Fibroblast of lung (primary cell): ENCODE results near the gene NRXN2. TPM values are rescaled to one million over a fixed set of nuclear protein-coding genes. Genes with fewer than 3 reads are reported as not detected.

Experiments
- DNase-seq, 2 donors: peaks; one replicate each; pipeline versions ENCODE4 v3.0.0 to v3.0.0-alpha.2; 2010; ENCODE audit warnings: low read depth in 2 of 2
- H2AFZ ChIP-seq: 2 replicates; pipeline ENCODE4 v1.5.1; 2012; ENCODE audit warnings: low read length, control low read depth, inconsistent platforms
- H3K27ac ChIP-seq: 2 replicates; pipeline ENCODE4 v1.5.1; 2011; ENCODE audit warnings: low read length, control low read depth; ENCODE audit not compliant: insufficient read depth
- H3K27me3 ChIP-seq: 2 replicates; pipeline ENCODE4 v1.5.1; 2011; ENCODE audit warnings: mild to moderate bottlenecking, low read length; ENCODE audit not compliant: control insufficient read depth, insufficient read depth
- H3K36me3 ChIP-seq: 2 replicates; pipeline ENCODE4 v1.5.1; 2011; ENCODE audit warnings: low read length; ENCODE audit not compliant: control insufficient read depth, insufficient read depth
- H3K4me1 ChIP-seq: 2 replicates; pipeline ENCODE4 v1.5.1; 2011; ENCODE audit warnings: low read length; ENCODE audit not compliant: control insufficient read depth, insufficient read depth; ENCODE audit errors: extremely low read depth
- H3K4me2 ChIP-seq: 2 replicates; pipeline ENCODE4 v1.5.1; 2011; ENCODE audit warnings: low read length, control low read depth; ENCODE audit not compliant: insufficient read depth; ENCODE audit errors: extremely low read depth
- H3K4me3 ChIP-seq, 4 experiments: fragments of 200-600 bp in 1 of 4; sonication (generic) in 1 of 4; replicated peaks in 1 of 4; 2 replicates each; pipeline ENCODE4 v1.5.1; 2011 to 2016; ENCODE audit warnings: low read length in 4 of 4, low read depth in 3 of 4, mild to moderate bottlenecking in 3 of 4, control low read depth in 2 of 4, inconsistent platforms in 1 of 4, mixed read lengths in 1 of 4; ENCODE audit not compliant: insufficient read depth in 1 of 4; ENCODE audit errors: control extremely low read depth in 1 of 4
- H3K79me2 ChIP-seq: 2 replicates; pipeline ENCODE4 v1.5.1; 2012; ENCODE audit warnings: mild to moderate bottlenecking, low read length, inconsistent platforms; ENCODE audit not compliant: control insufficient read depth, insufficient read depth
- H3K9ac ChIP-seq: 2 replicates; pipeline ENCODE4 v1.5.1; 2011; ENCODE audit warnings: mild to moderate bottlenecking, low read length, control low read depth; ENCODE audit not compliant: insufficient read depth
- H3K9me3 ChIP-seq: 2 replicates; pipeline ENCODE4 v1.5.1; 2012; ENCODE audit warnings: low read depth, low read length; ENCODE audit not compliant: control insufficient read depth, insufficient read depth
- H4K20me1 ChIP-seq: 2 replicates; pipeline ENCODE4 v1.5.1; 2011; ENCODE audit warnings: low read length; ENCODE audit not compliant: control insufficient read depth, insufficient read depth; ENCODE audit errors: extremely low read depth
- EZH2 ChIP-seq: IDR thresholded peaks from 2 replicates; pipeline ENCODE4 v1.5.1; 2012; ENCODE audit warnings: low read length, control low read depth, mild to moderate bottlenecking; ENCODE audit errors: missing control alignments
- polyA plus RNA-seq, 2 donors: library from polyadenylated mRNA; depleted of rRNA in 1 of 2; stranded (reverse) in 1 of 2; unstranded in 1 of 2; fragments of >200 nt; gene quantifications; 2 replicates each; pipeline ENCODE4 v1.2.1, GENCODE V29; 2011 to 2012; ENCODE audit warnings: missing spikeins in 1 of 2
- total RNA-seq: library from RNA; depleted of rRNA; stranded (reverse); fragments of >200 nt; gene quantifications from 2 replicates; pipeline ENCODE4 v1.2.1, GENCODE V29; 2014
- TF ChIP-seq, protein P1 (sequence below), 2 donors: IDR thresholded peaks in 1 of 2; conservative IDR thresholded peaks in 1 of 2; 1 replicate in 1 of 2; 2 replicates in 1 of 2; pipeline ENCODE4 v1.5.1; 2011 to 2012; ENCODE audit warnings: low read length in 2 of 2, control low read depth in 1 of 2, inconsistent platforms in 1 of 2, low read depth in 1 of 2, mild to moderate bottlenecking in 1 of 2

The NRXN2 gene
- total and polyA plus RNA-seq, 2 donors (not counting 1 experiment from before 2014, with no cell fraction given): under 0.01 to 0.75 TPM

DNA sequence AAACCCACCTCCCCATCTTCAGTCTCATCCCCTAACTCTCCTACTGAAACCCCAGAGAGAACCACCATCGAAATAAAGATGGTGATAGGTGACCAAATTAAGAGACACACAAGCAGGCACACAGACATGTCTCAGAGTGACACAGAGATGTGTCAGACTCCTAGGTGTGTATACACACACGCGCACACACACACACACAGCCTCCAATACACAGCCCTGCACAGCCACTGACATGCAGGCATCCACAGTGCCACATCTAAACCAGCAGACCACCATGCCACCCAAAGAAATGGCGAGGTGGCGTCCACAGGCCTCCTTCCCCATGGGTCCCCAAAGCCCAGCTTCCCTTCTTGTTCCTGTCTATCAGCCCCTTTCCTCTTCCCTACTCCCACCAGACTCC is 27.4 kb downstream of the NRXN2 start:
- Histone ChIP-seq H3K36me3 (no peaks in the 10 kb centered on the region), H3K4me1 (no peaks in the 10 kb centered on the region), H3K27ac (no peak overlapping the region), H3K27me3 (peaks cover 53% of the 10 kb centered on the region), H3K79me2 (no peaks in the 10 kb centered on the region), H3K9me3 (no peaks in the 10 kb centered on the region), H3K4me3 (no peak overlapping the region), H3K9ac (no peak overlapping the region), H4K20me1 (no peaks in the 10 kb centered on the region), H2AFZ (no peak overlapping the region), H3K4me2 (no peak overlapping the region)
- DNase-seq: no peak
- TF ChIP-seq, protein P1, sequence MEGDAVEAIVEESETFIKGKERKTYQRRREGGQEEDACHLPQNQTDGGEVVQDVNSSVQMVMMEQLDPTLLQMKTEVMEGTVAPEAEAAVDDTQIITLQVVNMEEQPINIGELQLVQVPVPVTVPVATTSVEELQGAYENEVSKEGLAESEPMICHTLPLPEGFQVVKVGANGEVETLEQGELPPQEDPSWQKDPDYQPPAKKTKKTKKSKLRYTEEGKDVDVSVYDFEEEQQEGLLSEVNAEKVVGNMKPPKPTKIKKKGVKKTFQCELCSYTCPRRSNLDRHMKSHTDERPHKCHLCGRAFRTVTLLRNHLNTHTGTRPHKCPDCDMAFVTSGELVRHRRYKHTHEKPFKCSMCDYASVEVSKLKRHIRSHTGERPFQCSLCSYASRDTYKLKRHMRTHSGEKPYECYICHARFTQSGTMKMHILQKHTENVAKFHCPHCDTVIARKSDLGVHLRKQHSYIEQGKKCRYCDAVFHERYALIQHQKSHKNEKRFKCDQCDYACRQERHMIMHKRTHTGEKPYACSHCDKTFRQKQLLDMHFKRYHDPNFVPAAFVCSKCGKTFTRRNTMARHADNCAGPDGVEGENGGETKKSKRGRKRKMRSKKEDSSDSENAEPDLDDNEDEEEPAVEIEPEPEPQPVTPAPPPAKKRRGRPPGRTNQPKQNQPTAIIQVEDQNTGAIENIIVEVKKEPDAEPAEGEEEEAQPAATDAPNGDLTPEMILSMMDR (conservative IDR thresholded peaks at IDR 0.05 in 1 of 2, IDR thresholded peaks at IDR 0.05 in 1 of 2; ENCODE audit: low read depth in 1 of 2, low read length in 2 of 2): no peak
- no peak for TF ChIP-seq EZH2

DNA sequence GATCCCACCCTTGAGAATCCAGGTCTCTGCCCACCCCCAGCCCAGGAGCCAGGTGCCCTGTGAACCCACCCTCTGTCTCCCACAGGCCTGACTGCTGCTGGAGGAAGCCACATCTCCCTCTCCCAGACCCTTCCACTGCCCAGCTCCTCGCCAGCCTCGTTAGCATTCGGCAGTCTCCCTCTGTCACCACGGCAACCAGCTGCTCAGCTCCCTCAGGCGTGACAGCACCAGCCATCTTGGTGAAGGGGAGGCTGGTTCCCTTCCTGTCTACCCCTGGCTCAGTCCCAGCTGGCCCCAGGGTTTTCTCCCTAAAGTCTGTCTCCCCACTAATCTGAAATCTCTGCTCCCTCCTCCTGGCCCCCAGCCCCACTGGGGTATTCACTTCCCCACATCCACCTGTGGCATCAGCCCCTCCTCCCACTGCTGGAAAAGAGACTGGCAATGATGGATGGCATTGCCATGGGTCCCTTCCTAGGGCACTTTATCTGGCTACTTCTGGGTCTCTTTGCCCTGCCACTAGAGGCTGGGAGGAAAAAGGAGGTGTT is 28.1 kb downstream of the NRXN2 start:
- no peaks in the 10 kb centered on the region for H3K9me3 ChIP-seq
- H3K27me3 ChIP-seq: peaks cover 48% of the 10 kb centered on the region
- no peaks in the 10 kb centered on the region for H3K79me2 ChIP-seq
- no peak overlapping the region for H3K4me3 ChIP-seq
- H2AFZ ChIP-seq: no peak overlapping the region
- H3K4me1 ChIP-seq: no peaks in the 10 kb centered on the region
- H3K27ac ChIP-seq: no peak overlapping the region
- TF ChIP-seq, protein P1 (conservative IDR thresholded peaks at IDR 0.05 in 1 of 2, IDR thresholded peaks at IDR 0.05 in 1 of 2; ENCODE audit: low read depth in 1 of 2, low read length in 2 of 2): no peak
- TF ChIP-seq EZH2: no peak
- H3K4me2 ChIP-seq: no peak overlapping the region
- no peak for DNase-seq
- no peaks in the 10 kb centered on the region for H3K36me3 ChIP-seq
- no peak overlapping the region for H3K9ac ChIP-seq
- no peaks in the 10 kb centered on the region for H4K20me1 ChIP-seq

DNA sequence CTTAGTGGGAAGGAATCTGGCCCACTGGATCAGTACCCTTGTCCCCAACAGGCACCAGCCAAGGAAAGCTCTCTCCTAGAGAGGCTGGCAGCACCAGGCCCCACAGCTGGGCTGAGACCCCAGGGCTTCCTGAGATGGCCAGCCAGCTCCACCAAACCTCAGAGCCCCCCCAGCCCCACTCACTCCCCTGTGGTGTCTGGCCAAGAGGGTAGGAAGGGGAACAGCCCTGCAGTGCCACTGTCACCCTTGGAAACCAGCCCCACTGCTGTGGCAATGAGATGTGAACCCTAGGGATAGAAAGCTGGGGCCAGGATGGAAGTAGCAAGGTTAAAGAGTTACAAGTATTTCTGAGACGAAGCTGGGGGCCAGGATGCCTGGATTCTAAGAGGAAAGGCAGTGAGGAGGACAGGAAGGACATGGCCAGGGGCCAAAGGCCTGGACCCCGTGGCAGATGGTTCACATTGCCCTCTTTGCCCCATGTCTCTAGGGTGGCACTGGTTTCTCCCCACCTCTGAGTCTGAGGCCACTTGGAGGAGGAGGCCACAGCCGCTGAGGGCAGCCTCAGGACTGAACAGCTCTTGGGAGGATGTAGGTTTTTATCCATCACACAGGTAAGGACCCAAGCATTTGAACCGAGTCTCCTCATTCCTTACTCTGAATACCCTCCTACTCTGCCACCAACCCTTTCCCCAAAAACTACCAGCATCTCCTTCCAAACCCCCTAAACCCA is 28.8 kb downstream of the NRXN2 start:
- Histone ChIP-seq H3K27ac (no peak overlapping the region), H3K9me3 (no peaks in the 10 kb centered on the region), H3K4me1 (no peaks in the 10 kb centered on the region), H3K36me3 (no peaks in the 10 kb centered on the region), H3K79me2 (no peaks in the 10 kb centered on the region), H3K4me3 (no peak overlapping the region), H3K27me3 (peaks cover 48% of the 10 kb centered on the region), H4K20me1 (no peaks in the 10 kb centered on the region), H3K4me2 (no peak overlapping the region), H3K9ac (no peak overlapping the region), H2AFZ (no peak overlapping the region)
- TF ChIP-seq, protein P1 (conservative IDR thresholded peaks at IDR 0.05 in 1 of 2, IDR thresholded peaks at IDR 0.05 in 1 of 2; ENCODE audit: low read depth in 1 of 2, low read length in 2 of 2): no peak
- no peak for TF ChIP-seq EZH2
- no peak for DNase-seq
